HG03039 (cell line): Measurements from ENCODE around the gene MATR3.
"Not testable (repeated sequence)": the region's sequence is repeated elsewhere in the genome, so short reads cannot be mapped to it uniquely, and the experiment has no call there.

Experiments
- ATAC-seq: cut with Tn5 transposase; IDR thresholded peaks from one replicate; pipeline ENCODE4 v1.9.1; 2021; ENCODE audit warnings: mild to moderate bottlenecking, moderate library complexity; ENCODE audit not compliant: unreplicated experiment

Gene MATR3, protein sequence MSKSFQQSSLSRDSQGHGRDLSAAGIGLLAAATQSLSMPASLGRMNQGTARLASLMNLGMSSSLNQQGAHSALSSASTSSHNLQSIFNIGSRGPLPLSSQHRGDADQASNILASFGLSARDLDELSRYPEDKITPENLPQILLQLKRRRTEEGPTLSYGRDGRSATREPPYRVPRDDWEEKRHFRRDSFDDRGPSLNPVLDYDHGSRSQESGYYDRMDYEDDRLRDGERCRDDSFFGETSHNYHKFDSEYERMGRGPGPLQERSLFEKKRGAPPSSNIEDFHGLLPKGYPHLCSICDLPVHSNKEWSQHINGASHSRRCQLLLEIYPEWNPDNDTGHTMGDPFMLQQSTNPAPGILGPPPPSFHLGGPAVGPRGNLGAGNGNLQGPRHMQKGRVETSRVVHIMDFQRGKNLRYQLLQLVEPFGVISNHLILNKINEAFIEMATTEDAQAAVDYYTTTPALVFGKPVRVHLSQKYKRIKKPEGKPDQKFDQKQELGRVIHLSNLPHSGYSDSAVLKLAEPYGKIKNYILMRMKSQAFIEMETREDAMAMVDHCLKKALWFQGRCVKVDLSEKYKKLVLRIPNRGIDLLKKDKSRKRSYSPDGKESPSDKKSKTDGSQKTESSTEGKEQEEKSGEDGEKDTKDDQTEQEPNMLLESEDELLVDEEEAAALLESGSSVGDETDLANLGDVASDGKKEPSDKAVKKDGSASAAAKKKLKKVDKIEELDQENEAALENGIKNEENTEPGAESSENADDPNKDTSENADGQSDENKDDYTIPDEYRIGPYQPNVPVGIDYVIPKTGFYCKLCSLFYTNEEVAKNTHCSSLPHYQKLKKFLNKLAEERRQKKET

DNA sequence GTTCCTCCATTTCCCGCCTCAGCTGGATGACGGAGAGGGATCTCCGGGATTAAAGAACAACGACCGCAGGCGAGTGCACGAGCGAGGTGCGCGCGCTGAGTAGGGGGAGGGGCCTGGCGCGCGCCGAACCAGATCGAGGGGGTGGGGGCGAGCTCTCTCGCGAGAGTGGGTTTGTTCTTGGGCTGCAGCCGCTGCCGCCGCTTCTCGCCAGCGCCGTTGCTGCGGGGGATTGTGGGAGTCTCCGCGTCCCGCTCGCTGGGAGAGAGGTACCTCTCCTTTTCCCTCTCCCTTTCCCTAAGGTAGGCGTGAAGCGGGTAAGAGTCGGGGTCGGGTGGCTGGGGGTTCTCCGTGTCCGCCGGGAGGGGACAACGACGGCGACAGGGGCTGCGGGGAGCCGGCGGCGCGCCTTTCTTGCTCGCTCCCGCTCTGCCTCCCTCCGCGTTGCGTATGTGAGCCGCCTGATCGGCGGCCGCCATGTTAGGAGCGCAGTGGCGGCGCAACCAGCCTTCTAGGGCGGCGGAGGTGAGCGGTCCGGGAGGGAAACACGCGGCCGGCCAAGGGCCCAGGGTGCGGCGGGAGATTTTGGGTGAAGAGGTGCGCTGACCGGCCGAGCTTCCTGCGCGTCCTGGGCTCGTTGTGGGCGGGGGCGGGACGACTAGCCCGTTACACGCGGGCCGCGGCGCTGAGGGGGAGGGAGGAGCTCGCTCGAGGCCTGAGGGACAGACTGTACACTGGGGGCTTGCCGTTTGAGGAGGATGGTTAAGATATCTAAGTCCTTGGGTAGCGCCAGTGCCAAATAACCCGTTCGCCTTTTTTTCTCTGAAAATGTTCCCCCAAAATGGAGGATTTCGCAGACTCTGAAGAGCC is at the start of gene MATR3:
Gene MATR3 (plus strand): TSS at position 234 of the 867 bp plus-strand sequence. CDS start 13,676 bp downstream, outside the sequence.
- ATAC-seq: peak; percentile 60

DNA sequence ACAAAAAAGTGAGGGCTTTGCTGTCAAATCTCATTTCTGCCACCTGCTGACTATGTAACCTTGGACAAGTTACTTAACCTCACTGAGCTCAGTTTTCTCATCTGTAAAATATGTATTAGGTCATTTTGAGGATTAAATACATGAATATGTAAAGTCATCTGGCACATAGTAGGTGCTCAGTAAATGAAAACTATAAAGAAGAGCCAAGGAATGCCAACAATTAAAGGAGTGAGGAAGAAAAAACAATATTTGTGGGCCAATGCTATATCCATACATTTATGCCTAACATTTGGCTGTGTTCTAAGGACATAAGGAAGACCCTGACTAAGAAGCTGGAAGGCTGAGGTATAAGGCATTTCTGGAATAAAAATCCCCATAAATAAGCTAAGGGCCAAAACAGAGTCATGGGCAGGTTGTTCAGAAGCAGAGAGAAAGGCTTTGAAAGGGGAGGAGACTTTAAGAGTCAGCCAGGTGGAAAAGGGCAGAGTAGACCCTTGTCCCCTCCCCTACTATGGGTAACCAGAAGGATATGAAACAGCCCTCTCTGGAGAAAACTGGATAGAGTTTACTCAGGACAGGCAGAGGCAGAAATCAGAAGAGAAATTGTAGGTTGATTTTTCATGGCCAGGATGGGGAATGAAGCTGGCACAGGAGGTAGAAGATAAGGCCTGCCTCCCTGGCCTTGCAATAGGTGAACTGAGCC is 47.8 kb upstream of the MATR3 start:
- no peak for ATAC-seq

DNA sequence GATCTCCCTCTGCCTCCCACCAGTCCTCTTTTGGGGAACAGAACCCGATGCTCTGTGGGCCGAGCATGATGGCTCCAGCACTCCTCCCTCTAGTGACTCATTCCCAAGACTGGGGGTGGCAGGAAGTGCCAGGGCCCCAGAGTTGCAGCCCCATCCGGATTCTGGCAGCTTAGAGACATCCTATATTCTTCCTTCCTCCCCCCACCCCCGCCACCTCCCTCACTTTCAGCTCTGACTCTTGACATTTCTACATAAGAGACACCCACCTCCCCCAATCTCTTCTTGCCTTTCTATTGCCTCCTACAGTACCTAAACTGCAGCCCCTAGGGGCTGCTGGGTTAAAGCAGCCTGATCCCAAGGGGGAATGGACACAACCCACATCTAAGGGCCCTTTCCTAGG is 47.1 kb upstream of the MATR3 start:
- no peak for ATAC-seq

DNA sequence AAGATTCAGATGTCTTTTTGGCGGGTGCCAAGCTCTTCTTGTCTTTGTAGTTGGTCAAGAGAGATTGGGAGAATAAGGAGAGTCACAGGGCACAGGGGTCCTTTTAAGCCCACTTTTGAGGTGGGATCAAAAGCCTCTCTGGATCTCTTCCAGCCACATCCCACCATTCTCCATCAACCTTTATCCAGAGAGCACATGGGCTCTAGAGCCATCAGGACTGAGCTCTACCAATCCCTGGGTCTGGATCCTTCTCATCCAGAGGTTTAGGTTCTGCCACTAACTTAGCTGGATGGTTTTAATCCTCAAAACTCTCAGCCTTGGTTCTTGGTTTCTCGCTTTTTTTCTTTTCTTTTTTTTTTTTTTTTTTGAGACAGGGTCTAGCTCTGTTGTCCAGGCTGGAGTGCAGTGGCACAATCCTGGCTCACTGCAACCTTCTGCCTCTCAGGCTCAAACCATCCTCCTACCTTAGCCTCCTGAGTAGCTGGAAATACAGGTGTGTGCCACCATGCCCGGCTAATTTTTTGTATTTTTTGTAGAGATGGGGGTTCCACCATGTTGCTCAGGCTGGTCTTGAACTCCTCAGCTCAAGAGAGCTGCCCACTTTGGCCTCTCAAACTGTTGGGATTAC is 44.6 kb upstream of the MATR3 start:
- ATAC-seq: no peak

DNA sequence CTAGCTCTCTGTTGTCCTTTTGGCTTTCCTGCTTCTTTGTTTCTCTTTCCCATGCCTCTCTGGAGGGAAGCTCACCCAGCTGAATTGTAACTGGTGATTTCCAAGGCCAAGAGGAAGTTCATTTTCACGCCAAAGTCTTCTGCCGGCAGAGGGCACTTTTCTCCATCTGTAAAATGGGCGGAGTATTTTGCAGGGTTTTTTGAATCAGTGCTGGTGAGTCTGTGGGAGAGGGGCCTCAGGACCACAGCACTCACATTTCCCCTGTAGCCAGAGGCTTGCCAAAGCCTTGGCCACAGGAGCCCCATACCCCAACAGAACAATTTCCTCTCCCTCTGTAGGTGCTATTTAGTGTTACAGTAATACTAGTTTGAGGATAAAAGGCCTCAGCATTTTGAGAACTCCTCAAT is 42.3 kb upstream of the MATR3 start:
- no peak for ATAC-seq

DNA sequence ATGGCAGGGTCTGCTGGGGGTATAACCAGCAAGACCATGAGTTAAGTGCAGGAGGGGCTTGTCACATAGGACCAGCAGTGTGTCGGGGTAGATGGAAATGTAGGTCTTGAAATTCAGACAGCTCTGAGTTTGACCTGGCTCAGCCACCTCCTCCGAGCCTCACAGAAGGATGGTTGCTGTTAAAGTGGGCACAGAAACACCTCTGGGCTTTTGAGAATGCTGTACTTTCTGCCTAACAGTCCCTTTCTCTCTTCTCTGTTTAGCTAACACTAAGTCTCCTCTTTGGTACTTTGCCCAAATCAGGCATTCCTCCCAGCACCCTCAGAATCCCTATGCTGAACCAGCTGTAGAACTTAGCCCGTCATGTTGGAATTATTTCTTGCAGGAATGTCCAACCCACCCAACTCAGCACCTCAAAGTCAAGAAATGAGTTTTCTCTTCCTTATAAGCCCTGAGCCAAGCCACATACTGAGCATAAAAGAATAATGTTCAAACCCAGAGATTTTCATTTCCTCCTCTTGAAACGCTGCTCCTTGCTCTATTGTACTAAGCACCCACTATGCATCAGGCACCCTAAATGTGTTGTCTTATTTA is 41.7 kb upstream of the MATR3 start:
- no peak for ATAC-seq

DNA sequence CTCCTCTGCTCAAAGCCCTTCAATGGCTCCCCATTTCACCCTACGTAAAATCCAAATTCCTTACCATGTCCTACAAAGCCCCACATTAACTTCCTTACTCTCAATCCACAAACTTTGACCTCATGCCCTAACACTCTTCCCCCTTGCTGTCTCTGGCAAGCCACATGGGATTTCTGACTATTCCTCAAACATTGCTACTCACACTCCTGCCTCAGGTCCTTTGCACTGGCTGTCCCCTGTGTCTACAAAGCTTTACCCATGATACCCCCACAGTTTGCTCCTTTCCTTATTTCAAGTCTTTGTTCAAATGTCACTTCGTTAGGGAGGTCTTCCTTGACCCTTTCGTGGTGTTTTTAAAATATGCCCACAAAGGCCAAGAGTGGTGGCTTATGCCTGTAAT is 40.4 kb upstream of the MATR3 start:
- ATAC-seq: no peak

DNA sequence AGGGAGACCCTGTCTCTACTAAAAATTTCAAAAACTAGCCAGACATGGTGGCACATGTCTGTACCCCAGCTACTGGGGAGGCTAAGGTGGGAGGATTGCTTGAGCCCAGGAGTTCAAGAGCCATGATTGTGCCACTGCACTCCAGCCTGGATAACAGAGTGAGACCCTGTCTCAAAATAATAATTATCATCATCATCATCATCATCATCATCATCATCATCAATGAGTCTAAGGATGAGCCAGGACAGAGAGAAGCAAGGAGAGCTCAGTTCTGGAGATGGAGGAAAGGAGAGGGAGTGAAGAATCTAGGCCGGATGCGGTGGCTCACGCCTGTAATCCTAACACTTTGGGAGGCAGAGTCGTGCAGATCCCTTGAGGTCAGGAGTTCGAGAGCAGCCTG is 36.7 kb upstream of the MATR3 start:
- ATAC-seq: no peak

DNA sequence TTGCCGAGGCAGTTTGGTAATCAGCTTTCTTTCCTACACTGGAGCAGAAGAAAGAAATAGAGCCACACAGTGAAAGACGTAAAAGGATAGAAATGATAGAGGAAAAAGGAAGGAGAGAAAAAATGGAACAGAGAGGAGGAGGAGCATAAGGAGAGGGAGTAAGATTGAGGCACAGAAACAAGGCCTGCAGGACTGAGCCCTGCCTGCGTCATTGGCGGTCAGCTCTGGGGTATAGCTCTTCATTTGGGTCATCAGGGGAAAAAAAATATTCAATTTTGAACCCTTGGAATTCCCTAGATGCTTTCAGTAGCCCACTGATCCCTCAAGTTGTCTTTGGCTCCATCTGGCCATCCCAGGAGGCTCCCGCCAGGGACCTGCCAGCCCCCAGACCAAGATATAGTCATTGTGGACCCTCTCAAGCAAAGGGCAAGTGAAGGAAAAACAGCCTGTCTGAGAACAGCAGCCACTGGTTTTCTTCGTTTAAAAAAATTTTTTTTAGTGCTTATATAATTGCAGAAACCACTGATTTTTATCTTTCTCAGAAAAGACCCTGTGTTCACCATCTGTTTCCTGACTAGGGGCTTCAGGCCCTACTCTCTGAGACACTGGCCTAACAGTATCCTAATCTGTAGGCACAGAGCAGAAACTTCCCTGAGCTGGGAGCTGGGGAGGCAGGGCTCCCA is 31.3 kb upstream of the MATR3 start:
- no peak for ATAC-seq

DNA sequence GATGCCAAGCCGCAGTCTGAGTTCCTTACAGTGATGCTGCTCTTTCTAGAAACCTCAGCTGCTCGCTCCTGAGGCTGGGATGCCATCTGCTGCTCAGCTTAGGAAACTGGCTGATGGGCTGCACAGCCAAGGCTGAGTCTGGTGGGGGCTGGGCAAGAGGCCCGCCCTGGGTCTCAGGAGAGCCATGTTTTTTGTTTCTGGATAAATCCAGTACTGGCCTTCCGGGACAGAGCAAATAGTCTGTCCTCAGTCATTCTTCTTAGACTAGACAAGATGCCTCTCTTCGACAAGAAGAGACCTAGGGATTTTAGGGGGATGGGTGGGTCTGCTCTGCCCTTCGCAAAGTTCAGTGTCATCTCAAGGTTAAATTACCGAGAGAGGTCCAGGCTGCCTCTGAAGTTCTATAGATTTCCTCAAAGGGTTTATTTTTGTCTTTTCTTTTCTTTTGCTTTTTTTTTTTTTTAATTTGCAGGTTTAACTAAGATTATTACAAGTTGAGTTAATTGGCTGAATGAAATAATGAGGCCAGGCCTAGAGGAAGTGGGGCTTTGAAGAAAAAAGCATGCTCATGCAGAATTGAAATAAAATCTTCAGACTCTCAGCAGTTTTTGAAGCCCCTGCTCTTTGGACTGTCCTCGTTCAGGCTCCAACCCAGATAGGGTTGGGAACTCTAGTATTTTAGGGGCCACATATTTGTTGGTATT is 30.6 kb upstream of the MATR3 start:
- peak; percentile 71 for ATAC-seq

DNA sequence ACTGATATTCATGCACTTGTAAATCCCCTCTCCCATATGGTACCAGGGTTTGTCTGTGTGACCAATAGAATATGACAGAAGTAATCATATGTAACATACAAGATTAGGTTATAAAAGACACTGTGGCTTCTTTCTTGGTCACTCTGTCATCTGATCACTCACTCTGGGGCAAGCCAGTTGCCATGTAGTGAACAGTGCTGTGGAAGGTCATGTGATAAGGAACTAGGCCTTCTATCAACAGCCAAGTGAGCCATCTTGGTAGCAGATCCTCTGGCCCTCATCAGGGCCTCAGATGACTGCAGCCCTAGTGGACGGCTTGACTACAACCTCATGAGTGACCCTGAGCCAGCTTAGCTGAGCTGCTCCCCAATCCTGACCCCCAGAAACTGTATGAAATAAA is 30.0 kb upstream of the MATR3 start:
- no peak for ATAC-seq

DNA sequence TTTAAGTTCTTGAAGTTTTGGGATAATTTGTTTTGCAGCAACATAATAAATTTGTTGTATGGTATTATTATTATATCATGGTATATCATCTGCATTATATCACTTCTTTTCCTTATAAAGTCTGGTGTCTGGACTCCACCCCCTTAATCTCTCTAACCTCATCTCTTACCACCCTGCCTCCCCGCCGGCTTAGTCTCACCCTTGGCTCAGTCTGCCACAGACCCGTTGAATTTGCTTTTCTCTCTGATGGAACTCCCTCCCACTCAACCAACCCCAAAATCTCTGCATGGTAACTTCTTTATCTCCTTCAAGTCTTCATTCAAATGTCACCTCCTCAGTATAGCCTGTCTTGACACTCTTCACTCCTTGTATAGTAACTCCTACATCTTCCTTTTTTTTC is 29.6 kb upstream of the MATR3 start:
- ATAC-seq: no peak

DNA sequence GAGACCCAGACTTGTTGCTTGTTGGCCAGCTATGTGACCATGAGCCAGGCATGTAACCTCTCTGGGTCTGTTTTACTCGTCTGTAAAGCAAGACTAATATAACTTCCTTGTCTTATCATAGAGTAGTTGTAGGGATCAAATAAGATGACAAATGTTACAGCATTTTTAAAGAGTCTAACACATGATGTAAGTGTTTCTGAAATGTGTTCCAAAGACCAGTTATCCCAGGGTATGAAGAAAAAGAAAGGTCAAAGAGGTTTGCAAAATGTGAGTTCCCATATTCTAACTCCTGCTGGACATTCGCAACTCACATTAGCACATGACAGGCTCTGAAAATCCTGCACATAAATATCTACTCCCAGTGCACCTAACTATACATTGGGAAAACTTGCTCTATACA is 28.5 kb upstream of the MATR3 start:
- ATAC-seq: no peak

DNA sequence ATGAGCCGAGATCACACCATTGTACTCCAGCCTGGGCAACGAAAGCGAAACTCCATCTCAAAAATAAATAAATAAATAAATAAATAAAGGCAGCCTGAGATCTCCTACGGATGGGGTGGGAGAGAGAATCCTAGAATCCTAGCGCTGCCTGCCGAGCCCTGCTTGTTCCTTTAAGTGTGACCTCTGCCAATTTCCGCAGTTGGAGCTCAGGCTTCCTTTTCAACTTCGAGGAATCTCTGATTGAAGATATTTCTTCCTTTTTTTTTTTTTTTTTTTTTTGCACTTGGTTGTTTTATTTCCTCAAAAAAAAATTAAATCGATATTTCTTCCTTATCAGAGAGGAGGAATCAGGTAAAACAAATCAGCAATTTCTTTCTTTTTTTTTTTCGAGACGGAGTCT is 27.3 kb upstream of the MATR3 start:
- no peak for ATAC-seq

DNA sequence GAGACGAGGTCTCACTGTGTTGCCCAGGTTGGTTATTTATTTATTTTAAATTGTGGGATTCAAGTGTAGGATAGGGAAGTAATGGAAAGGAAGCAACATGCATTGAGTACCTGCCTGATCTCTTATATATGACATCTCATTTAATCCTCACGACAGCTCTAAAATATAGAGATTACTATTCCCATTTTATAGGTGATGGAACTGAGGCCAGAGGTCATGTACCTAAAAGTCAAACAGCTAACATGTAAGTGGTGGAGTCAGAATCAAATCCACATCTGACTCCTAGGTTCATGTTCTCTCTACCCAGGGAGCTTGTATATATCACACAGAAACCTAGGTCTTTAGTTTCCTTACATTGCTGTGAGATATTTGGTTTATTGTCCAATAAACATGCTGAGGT is 26.1 kb upstream of the MATR3 start:
- no peak for ATAC-seq

DNA sequence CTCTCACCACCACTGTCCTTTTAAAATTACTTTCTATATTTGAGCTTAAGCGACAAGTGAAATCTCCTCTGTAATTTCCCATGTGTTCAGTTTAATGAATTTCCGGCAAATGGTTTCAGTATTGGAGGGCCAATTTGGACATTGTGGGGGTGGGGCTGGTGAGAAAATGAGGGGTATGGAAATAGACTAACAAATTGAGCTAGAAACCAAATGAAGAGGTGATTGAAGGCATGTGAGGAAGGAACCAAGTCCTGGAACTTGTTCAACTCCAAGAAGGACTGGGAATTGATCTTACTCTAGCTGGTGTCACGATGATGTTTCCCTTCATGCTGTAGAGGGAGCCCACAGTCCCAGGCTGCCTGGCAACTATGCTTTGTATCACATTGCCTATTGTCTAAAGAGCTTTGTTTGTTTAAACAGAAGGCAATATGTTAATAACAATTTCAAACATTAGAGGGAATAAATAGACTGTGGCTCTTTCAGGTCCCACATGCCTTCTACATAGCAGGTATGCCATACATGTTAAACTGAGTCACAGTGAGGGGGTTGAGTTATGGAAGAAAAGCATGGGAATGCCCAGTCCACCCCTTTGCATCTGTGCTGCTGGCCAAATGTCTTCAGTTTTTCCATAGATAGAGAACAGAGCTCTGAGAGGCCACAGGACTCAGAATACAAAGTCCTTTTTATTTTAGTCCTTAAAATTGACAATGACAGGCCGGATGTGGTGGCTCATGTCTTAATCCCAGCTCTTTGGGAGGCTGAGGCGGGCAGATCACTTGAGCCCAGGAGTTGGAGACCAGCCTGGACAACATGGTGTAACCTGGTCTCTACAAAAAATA is 25.0 kb upstream of the MATR3 start:
- no peak for ATAC-seq

DNA sequence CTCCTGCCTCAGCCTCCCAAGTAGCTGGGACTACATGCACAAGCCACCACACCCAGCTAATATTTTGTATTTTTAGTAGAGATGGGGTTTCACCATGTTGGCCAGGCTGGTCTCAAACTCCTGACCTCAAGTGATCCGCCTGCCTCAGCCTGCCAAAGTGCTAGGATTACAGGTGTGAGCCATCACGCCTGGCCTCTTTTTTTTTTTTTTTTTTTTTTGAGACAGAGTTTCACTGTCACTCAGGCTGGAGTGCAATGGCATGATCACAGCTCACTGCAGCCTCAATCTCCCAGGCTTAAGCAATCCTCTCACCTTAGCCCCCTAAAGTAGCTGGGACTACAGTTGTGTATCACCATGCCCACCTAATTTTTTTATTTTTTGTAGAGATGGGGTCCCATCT is 22.8 kb upstream of the MATR3 start:
- ATAC-seq: not testable (repeated sequence)
